Effector memory CD8-positive, alpha-beta T cell (primary cell): Measurements from ENCODE around the gene GOLGA3.
"Not testable (repeated sequence)": the region's sequence is repeated elsewhere in the genome, so short reads cannot be mapped to it uniquely, and the experiment has no call there.

Experiments
- ATAC-seq: fragments of 150-1000 bp; cut with Tn5 transposase; replicated peaks from 2 replicates; pipeline ENCODE4 v1.10.0; 2021; ENCODE audit warnings: mild to moderate bottlenecking, moderate library complexity
- DNase-seq, 3 experiments: peaks; one replicate each; pipeline ENCODE4 v3.0.0; 2021
- H3K27ac Mint-ChIP-seq, 2 donors: one replicate each; pipeline ENCODE4 v1.8.0; 2022; ENCODE audit warnings: mild to moderate bottlenecking in 2 of 2, mixed read lengths in 2 of 2, moderate library complexity in 2 of 2
- H3K27me3 Mint-ChIP-seq, 2 donors: one replicate each; pipeline ENCODE4 v1.8.0; 2022; ENCODE audit warnings: mixed read lengths in 2 of 2
- H3K36me3 Mint-ChIP-seq: one replicate; pipeline ENCODE4 v1.8.0; 2022; ENCODE audit warnings: mild to moderate bottlenecking, moderate library complexity, mixed read lengths; ENCODE audit not compliant: insufficient read depth
- H3K4me1 Mint-ChIP-seq, 2 donors: one replicate each; pipeline ENCODE4 v1.8.0; 2022; ENCODE audit warnings: low read depth in 2 of 2, mixed read lengths in 2 of 2
- H3K4me3 Mint-ChIP-seq, 2 donors: one replicate each; pipeline ENCODE4 v1.8.0; 2022; ENCODE audit warnings: mild to moderate bottlenecking in 2 of 2, mixed read lengths in 2 of 2, moderate library complexity in 2 of 2
- H3K9me3 Mint-ChIP-seq, 2 donors: one replicate each; pipeline ENCODE4 v1.8.0; 2022; ENCODE audit warnings: mixed read lengths in 2 of 2

Gene GOLGA3

DNA sequence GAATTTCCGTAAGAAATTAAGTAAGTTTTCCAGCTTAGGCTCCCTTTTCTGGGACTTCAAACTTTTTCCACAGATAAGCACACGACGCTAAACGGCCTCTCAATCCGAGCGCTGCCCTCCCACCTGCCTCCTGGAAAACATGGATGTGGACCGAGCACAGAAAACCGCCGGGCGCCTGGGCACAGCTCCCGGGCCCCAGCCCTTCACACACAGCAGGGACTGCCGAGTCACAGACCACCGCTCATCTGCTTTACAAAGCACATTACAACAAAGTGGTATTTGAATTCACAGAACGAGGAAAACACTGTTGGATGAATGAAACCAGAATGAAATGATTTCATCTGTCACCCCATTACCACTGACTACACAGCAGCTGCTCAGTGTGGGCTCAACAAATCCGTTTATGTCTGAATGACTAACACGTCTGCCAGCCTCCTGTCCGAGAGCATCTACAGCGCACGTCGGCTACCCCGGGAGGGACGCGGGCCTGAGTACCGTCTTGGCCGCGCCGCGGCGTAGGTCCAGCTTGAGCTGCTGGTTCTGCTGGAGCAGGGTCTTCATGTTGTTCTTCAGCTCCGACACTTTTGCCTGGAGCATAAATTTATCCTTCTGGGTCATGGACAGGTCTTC is 53.9 kb downstream of the GOLGA3 start:
- peaks cover 39% of the 10 kb centered on the region for H3K36me3 Mint-ChIP-seq
- H3K4me3 Mint-ChIP-seq, result no peak overlapping the region
- ATAC-seq (no peak), DNase-seq (no peak)
- H3K4me1 Mint-ChIP-seq, result peaks cover 3 to 8% of the 10 kb centered on the region in 2 donors
- H3K27me3 Mint-ChIP-seq, result no peaks in the 10 kb centered on the region
- H3K9me3 Mint-ChIP-seq, result no peaks in the 10 kb centered on the region
- peak overlapping the region; percentile 31 to 41 for H3K27ac Mint-ChIP-seq

DNA sequence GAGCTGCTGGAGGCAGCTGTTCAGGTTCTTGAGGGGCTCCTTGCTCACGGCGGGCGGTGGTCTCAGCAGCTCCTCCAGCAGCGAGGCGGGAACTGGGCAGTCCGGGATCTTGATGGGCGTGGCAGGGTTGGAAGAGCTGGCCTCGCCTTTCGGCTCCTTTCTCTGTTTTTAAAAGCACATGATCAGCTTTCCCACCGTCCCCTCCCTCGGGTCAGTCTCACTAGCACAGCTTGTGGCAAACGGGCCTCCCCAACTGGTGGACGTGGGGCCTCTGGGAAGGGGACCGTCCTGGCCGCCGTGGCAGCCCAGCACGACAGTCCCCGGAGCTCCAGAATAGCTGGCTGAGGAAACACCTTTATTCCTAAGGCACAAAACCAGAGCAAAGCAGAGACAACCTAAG is 54.5 kb downstream of the GOLGA3 start:
- DNase-seq, result no peak
- H3K9me3 Mint-ChIP-seq, result no peaks in the 10 kb centered on the region

GRCh38 chr12:132773077-132773955 is 55.4 kb downstream of the GOLGA3 start:
- Mint-ChIP-seq H3K27ac (peak overlapping the region in 1 of 2 donors; percentile 20), H3K9me3 (no peaks in the 10 kb centered on the region), H3K4me3 (no peak overlapping the region), H3K27me3 (no peaks in the 10 kb centered on the region), H3K36me3 (peaks cover 32% of the 10 kb centered on the region), H3K4me1 (peaks cover 6 to 8% of the 10 kb centered on the region in 2 donors)
- DNase-seq (no peak), ATAC-seq (no peak)

More for the DNA sequence above, 54.5 kb downstream of the GOLGA3 start:
- Mint-ChIP-seq H3K4me1 (peaks cover 3 to 8% of the 10 kb centered on the region in 2 donors), H3K4me3 (no peak overlapping the region), H3K27me3 (no peaks in the 10 kb centered on the region), H3K27ac (no peak overlapping the region), H3K36me3 (peaks cover 34% of the 10 kb centered on the region)
- no peak for ATAC-seq

DNA sequence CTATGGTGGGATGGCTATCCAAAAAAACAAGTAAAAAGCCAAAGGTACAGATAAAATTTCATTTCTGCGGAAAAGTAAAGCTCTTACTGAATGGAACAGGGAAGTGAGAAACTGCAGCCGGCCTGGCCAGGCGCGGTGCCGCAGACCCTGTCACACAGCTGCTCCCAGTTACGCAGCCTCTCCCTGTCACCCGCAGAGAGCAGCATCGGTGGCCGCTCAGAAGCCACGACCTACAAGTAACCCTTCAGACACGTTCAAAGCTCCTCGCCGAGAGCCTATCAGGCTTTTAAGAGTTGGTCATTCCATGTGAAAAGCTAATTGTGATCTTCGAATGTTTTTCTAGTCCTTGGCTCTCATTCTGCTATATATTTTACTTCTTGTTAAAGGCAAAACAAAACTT is 56.1 kb downstream of the GOLGA3 start:
- no peaks in the 10 kb centered on the region for H3K27me3 Mint-ChIP-seq
- DNase-seq, result no peak
- peaks cover 30% of the 10 kb centered on the region for H3K36me3 Mint-ChIP-seq
- H3K9me3 Mint-ChIP-seq, result no peaks in the 10 kb centered on the region
- peak overlapping the region in 1 of 2 donors; percentile 20 for H3K27ac Mint-ChIP-seq
- H3K4me1 Mint-ChIP-seq, result peaks cover 8 to 11% of the 10 kb centered on the region in 2 donors
- no peak overlapping the region for H3K4me3 Mint-ChIP-seq
- ATAC-seq, result no peak

GRCh38 chr12:132771126-132771838 is 57.4 kb downstream of the GOLGA3 start:
- Mint-ChIP-seq H3K4me1 (peaks cover 8 to 12% of the 10 kb centered on the region in 2 donors), H3K4me3 (no peak overlapping the region), H3K9me3 (no peaks in the 10 kb centered on the region), H3K27ac (peak overlapping the region in 1 of 2 donors; percentile 79), H3K36me3 (peaks cover 23% of the 10 kb centered on the region), H3K27me3 (no peaks in the 10 kb centered on the region)
- peak in 1 of 3 experiments; percentile 9 for DNase-seq
- peak; percentile 77 for ATAC-seq

- H3K9me3 Mint-ChIP-seq, result no peaks in the 10 kb centered on the region
- DNase-seq, result no peak
- H3K36me3 Mint-ChIP-seq, result peaks cover 15% of the 10 kb centered on the region
- no peak for ATAC-seq
- H3K4me1 Mint-ChIP-seq, result peaks cover 6 to 16% of the 10 kb centered on the region in 2 donors
- no peaks in the 10 kb centered on the region for H3K27me3 Mint-ChIP-seq
- no peak overlapping the region for H3K4me3 Mint-ChIP-seq
- no peak overlapping the region for H3K27ac Mint-ChIP-seq
Observed at GRCh38 chr12:132766380-132767085, 62.1 kb downstream of the GOLGA3 start.

DNA sequence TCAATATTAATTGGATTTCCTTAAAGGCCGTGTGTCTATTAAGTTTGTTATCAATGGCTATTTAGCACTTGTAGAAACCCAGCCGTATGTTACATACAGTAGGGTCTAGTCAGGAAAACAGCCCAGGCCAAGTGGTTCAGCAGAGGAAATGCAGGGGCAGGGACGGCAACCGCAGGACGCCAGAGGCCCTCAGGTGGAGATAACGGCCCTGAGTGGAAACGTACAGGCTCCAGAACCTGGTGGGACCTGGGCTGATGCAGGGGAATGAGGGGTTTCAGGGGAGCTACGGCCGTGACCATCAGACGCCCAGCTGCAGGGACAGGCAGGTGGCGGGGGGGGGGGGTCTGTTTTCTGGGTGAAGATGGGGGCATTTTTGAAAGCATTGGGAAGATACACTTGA is 63.3 kb downstream of the GOLGA3 start:
- no peak overlapping the region for H3K27ac Mint-ChIP-seq
- peaks cover 8 to 21% of the 10 kb centered on the region in 2 donors for H3K4me1 Mint-ChIP-seq
- H3K4me3 Mint-ChIP-seq, result no peak overlapping the region
- peaks cover 24% of the 10 kb centered on the region for H3K36me3 Mint-ChIP-seq
- H3K27me3 Mint-ChIP-seq, result no peaks in the 10 kb centered on the region
- ATAC-seq (no peak), DNase-seq (no peak)
- no peaks in the 10 kb centered on the region for H3K9me3 Mint-ChIP-seq

- peaks cover 25% of the 10 kb centered on the region for H3K36me3 Mint-ChIP-seq
- no peaks in the 10 kb centered on the region for H3K9me3 Mint-ChIP-seq
- no peak for DNase-seq
- peaks cover 12 to 26% of the 10 kb centered on the region in 2 donors for H3K4me1 Mint-ChIP-seq
- H3K4me3 Mint-ChIP-seq, result no peak overlapping the region
- no peak for ATAC-seq
- no peak overlapping the region for H3K27ac Mint-ChIP-seq
- H3K27me3 Mint-ChIP-seq, result no peaks in the 10 kb centered on the region
Observed at GRCh38 chr12:132764231-132764630, 64.4 kb downstream of the GOLGA3 start.

GRCh38 chr12:132761921-132762583 is 66.6 kb downstream of the GOLGA3 start:
- peak; percentile 78 to 81 (median 78) for DNase-seq
- Mint-ChIP-seq H3K4me1 (peaks cover 12 to 19% of the 10 kb centered on the region in 2 donors), H3K27ac (peak overlapping the region in 1 of 2 donors; percentile 62), H3K4me3 (peak overlapping the region; percentile 65 to 66), H3K36me3 (peaks cover 34% of the 10 kb centered on the region), H3K27me3 (no peaks in the 10 kb centered on the region), H3K9me3 (no peaks in the 10 kb centered on the region)
- peak; percentile 88 for ATAC-seq

DNA sequence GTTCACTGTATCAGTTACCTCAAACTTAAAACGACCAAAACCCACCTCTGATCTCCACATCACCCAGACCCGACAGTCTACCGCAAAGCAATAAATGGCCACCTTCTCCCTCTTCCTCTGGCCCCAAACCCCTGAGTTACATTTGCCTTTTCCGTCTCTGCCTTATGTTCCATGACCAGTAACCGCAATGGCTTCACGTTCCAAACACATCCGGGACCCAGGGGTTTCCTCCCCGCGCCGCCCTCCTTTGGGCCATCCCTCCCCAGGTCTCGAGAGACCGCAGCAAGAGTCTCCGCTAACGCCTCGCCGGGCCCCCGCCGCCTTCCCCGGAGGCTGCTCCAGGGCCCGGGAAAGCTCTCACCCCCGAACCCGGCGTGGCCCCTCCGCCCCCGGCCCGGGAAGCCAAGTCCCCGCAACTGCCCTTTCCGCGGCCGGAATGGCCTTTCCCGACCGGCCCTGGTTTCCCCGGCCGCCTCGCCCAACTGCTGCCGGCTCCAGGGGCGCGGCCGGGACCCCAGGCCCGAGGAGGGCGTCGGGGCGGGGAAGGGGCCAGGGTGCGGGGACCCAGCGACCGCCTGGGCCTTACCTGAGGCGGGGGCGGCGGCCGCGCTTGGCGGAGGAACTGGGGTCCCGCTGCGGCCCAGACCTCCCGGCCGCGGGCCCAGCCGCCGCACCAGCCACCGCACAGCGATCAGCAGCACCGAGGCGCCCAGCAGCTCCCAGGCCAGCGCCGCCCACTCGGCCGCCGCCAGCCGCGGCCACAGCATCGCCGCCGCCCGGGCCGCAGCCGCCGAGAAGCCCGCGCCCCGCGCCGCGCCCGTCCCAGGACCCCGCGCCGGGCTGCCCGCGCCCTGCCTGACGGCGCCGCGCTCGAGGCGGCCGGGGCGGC is 67.4 kb downstream of the GOLGA3 start, which contains the start of gene ANKLE2:
Gene ANKLE2 (minus strand): TSS at position 801 of the 889 bp plus-strand sequence. CDS start 34 bp downstream, at position 767.
- H3K27ac Mint-ChIP-seq, result peak within 1 kb of the TSS; percentile 94 to 96
- no peaks in the 10 kb centered on the region for H3K9me3 Mint-ChIP-seq
- peaks cover 40% of the 10 kb centered on the region for H3K36me3 Mint-ChIP-seq
- peak within 1 kb of the TSS; percentile 83 to 91 for H3K4me3 Mint-ChIP-seq
- ATAC-seq (peak; percentile 54), DNase-seq (peak; percentile 44 to 50 (median 49))
- H3K27me3 Mint-ChIP-seq, result no peaks in the 10 kb centered on the region
- peaks cover 12 to 23% of the 10 kb centered on the region in 2 donors for H3K4me1 Mint-ChIP-seq

DNA sequence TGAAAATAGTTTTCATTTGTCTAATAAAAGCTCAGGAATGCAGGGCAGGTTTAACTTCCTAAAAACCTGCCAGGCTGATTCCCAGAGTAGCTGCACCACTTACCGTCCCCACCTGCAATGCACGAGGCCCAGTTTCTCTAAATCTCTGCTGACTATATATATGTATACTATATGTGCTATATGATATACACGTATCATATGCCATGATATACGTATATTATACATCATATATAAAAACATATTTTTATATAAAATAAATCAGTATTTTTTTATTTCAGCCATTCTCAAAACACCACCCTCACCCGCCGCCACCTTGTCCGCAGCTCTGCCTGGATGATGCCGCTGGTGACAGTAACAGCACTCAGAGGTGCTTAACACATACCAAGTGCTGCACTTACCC is 69.3 kb downstream of the GOLGA3 start:
- Mint-ChIP-seq H3K36me3 (peaks cover 50% of the 10 kb centered on the region), H3K4me3 (peak overlapping the region in 1 of 2 donors; percentile 83), H3K4me1 (peaks cover 12 to 23% of the 10 kb centered on the region in 2 donors), H3K27ac (peak overlapping the region in 1 of 2 donors; percentile 94), H3K27me3 (no peaks in the 10 kb centered on the region), H3K9me3 (no peaks in the 10 kb centered on the region)
- ATAC-seq, result no peak
- DNase-seq, result no peak

DNA sequence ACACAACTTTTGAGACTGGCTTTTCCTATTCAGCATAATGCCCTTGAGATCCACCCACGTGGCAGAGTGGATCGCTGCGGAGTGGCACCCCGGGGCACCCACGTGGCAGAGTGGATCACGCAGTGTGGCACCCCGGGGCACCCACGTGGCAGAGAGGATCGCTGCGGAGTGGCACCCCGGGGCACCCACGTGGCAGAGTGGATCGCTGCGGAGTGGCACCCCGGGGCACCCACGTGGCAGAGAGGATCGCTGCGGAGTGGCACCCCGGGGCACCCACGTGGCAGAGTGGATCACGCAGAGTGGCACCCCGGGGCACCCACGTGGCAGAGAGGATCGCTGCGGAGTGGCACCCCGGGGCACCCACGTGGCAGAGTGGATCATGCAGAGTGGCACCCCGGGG is 69.8 kb downstream of the GOLGA3 start:
- H3K9me3 Mint-ChIP-seq, ATAC-seq, H3K27ac Mint-ChIP-seq, H3K27me3 Mint-ChIP-seq, DNase-seq, H3K4me3 Mint-ChIP-seq: not testable (repeated sequence)
- H3K36me3 Mint-ChIP-seq, result peaks cover 55% of the 10 kb centered on the region
- H3K4me1 Mint-ChIP-seq, result peaks cover 12 to 23% of the 10 kb centered on the region in 2 donors
